Keratinocyte (primary cell): Measurements from ENCODE around the gene COIL.

Source experiments
- CTCF ChIP-seq, 3 experiments: IDR thresholded peaks in 1 of 3; conservative IDR thresholded peaks in 1 of 3; optimal IDR thresholded peaks in 1 of 3; 2 replicates in 2 of 3; 3 replicates in 1 of 3; pipeline versions ENCODE3 to v1.5.1; 2011; ENCODE audit warnings: low read length in 3 of 3, mild to moderate bottlenecking in 3 of 3, moderate library complexity in 2 of 3, control low read depth in 1 of 3, inconsistent platforms in 1 of 3; ENCODE audit not compliant: insufficient read depth in 2 of 3; ENCODE audit errors: extremely low read depth in 1 of 3
- EZH2 ChIP-seq: IDR thresholded peaks from one replicate; pipeline ENCODE4 v1.6.1; 2012; ENCODE audit warnings: inconsistent platforms, mild to moderate bottlenecking, low read length, moderate library complexity

GRCh38 chr17:56909742-56910508 is 50.9 kb downstream of the COIL start:
- no peak for TF ChIP-seq EZH2
- TF ChIP-seq CTCF (optimal IDR thresholded peaks at IDR 0.05 in 1 of 3, IDR thresholded peaks at IDR 0.05 in 1 of 3, conservative IDR thresholded peaks at IDR 0.05 in 1 of 3; ENCODE audit: extremely low read depth in 1 of 3, insufficient read depth in 2 of 3, low read length in 3 of 3), result no peak
